Subcutaneous adipose tissue (tissue), 4 donors: Measurements from ENCODE around the gene BACH2. TPM values are rescaled to one million over a fixed set of nuclear protein-coding genes. Genes with fewer than 3 reads are reported as not detected.

Experiments used
- total RNA-seq, 4 donors: library from RNA; depleted of rRNA; stranded (reverse); fragments of >200 nt; gene quantifications; one replicate each; pipeline ENCODE4 v1.1.0, GENCODE V29; 2016
- TF ChIP-seq, protein P1 (sequence below): fragments of 450-650 bp; IDR thresholded peaks from one replicate; pipeline ENCODE4 v1.5.1; 2016; ENCODE audit warnings: low read depth, mild to moderate bottlenecking, control low read depth, antibody characterized with exemption, moderate library complexity

Gene BACH2
- total RNA-seq, 4 donors from 2014 or later = 1.7 to 15.4 (median 3.9) TPM

GRCh38 chr6:90202156-90202555 is 94.5 kb downstream of the BACH2 start:
- TF ChIP-seq, protein P1, sequence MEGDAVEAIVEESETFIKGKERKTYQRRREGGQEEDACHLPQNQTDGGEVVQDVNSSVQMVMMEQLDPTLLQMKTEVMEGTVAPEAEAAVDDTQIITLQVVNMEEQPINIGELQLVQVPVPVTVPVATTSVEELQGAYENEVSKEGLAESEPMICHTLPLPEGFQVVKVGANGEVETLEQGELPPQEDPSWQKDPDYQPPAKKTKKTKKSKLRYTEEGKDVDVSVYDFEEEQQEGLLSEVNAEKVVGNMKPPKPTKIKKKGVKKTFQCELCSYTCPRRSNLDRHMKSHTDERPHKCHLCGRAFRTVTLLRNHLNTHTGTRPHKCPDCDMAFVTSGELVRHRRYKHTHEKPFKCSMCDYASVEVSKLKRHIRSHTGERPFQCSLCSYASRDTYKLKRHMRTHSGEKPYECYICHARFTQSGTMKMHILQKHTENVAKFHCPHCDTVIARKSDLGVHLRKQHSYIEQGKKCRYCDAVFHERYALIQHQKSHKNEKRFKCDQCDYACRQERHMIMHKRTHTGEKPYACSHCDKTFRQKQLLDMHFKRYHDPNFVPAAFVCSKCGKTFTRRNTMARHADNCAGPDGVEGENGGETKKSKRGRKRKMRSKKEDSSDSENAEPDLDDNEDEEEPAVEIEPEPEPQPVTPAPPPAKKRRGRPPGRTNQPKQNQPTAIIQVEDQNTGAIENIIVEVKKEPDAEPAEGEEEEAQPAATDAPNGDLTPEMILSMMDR = no peak

GRCh38 chr6:90199900-90200299 is 96.7 kb downstream of the BACH2 start:
- TF ChIP-seq, protein P1 = no peak

DNA sequence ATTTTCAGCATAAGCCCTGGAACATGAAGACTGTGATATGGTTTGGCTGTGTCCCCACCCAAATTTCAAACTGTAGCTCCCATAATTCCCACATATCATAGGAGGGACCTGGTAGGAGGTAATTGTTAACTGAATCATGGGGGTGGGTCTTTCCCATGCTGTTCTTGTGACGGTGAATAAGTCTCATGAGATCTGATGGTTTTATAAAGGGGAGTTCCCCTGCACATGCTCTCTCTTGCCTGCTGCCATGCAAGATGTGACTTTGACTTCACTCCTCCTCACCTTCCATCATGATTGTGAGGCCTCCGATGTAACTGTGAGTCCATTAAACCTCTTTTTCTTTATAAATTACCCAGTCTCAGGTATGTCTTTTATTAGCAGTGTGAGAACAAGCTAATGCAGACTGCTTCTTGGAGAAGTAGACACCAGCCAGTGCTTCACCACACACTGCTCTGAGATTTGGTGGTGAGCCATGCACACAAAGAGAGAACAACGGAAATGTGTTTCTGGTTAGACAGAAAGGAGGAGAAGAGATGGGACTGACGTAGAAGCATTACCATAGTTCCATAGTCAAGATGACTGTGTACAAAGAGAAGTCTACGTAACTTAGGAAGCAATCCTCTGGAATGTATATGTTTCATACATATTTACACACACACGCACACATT is 97.8 kb downstream of the BACH2 start:
- TF ChIP-seq, protein P1 = no peak

DNA sequence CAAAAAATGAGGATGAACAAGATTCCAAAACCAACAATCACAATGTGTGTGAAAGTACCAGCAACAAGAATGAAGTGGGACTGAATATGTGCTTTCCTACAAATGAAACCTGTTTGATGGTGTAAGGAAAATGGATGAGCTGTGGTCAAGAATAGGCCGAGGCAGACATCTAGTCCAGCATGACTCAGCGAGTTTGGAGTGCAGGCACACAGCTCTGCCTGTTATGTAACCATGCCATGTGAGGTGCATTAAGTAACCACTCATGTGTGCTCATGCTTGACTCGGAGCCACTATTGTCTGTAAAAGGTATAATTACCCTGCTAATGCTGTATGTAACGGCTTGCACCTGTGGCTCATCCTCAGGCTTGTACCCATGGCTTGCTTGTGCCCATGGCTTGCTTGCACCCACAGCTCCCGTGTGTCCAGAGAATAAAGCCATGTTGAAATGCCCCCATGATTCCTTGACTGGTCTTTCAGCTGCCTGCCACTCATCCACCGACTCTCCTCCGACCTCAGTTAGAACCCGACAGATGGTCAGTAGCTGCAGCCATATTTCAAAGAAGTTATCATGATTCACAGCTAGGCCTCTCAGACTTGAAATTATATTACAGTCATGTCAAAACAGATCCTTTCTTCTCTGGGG is 98.7 kb downstream of the BACH2 start:
- TF ChIP-seq, protein P1 = no peak

DNA sequence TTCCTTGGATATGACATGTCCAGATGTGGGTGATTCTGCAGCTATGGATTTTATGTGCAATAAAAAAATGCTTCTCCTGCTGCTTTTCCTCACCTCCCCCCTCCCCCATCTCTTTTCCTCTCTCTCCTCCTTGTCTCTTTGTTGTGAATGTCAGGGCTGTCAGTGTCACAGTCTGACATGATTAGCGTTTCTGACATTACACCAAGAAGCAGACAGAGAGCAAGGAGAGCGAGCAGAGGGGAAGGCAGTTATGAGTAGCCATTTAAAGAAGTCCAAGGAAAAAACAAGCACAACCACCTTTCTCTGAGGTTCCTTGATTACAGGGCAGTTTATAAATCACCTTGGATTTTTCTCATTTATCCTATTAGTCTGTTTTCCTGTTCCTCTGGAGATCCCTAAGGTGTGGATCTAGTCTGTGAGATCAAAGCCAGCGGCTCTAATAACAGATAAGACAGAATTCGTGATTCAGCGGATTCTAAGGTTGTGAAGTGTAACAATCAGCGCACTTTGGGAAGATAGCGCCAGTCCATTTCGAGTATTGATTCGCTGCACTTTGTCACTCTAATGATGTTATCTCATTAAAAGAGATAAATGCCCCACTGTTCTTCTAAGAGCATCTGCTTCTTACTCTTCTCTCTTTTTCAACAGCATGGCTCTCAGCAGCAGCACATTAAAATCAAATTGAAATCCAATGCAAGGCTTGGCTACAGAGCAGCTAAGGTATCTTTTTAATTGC is 101.4 kb downstream of the BACH2 start:
- TF ChIP-seq, protein P1 = no peak

GRCh38 chr6:90194371-90194841 is 102.2 kb downstream of the BACH2 start:
- TF ChIP-seq, protein P1 = no peak

DNA sequence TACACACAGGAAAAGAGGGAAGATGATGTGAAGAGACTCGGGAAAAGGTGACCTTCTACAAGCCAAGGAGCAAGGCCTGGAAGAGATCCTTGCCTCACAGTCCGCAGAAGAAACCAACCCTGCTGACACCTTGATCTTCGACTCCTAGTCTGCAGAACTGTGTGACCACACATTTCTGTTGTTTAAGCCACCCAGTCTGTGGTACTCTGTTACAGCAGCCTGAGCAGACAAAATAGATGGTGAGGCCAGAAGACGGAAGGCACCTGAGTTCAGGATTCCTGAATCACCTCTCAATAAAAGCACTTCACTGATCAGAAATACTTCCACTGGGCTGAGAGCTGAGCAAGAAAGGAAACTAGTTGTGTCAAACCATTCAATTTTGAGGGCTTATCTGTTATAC is 103.3 kb downstream of the BACH2 start:
- TF ChIP-seq, protein P1 = no peak
